Measurements from ENCODE around the gene CFAP299.

DNA sequence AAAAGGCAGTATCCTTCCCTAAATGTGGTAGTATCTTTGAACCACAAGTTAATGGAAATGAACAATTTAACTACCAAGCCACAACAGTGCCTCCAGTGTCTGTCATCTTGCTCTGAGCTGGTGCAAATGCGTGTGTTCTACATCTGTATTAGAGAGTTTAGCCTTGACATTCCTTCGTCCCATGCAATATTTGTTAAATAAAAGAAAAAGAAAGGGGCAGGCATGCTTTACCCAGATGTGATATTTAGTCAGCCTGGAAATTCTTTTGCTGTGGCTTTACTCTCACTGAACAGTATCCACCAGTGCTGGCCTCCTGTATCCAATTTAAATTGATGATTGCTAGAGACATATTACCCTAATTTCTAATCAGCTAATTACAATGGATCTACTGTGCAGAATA is 310.5 kb downstream of the CFAP299 start:
- TF ChIP-seq POLR2A (IDR thresholded peaks at IDR 0.05; ENCODE audit: low read depth, low read length) (no peak), POLR2AphosphoS5 (IDR thresholded peaks at IDR 0.05; ENCODE audit: low read depth, low read length) (no peak), TAF1 (IDR thresholded peaks at IDR 0.05; ENCODE audit: low read depth, low read length) (no peak)

Measured in GM12891 (cell line).